H1 (cell line): ENCODE data around the gene PPARGC1A.

Experiments
- CHD2 ChIP-seq: IDR thresholded peaks from 2 replicates; pipeline ENCODE4 v1.6.1; 2012; ENCODE audit warnings: low read length, improper control_type of control experiment
- NRF1 ChIP-seq: IDR thresholded peaks from 2 replicates; pipeline ENCODE4 v1.6.1; 2011; ENCODE audit warnings: mild to moderate bottlenecking, low read depth, low read length, improper control_type of control experiment
- POLR2AphosphoS5 ChIP-seq: IDR thresholded peaks from 2 replicates; pipeline ENCODE4 v1.6.1; 2011; ENCODE audit warnings: low read depth, low read length
- YY1 ChIP-seq: IDR thresholded peaks from 2 replicates; pipeline ENCODE4 v1.6.1; 2011; ENCODE audit warnings: low read depth, mild to moderate bottlenecking, low read length
- TF ChIP-seq, protein P1 (sequence below), 3 experiments: IDR thresholded peaks; 1 replicate in 2 of 3; 2 replicates in 1 of 3; pipeline versions ENCODE4 v1.5.1 to v1.6.1; 2011; ENCODE audit warnings: low read length in 3 of 3, mild to moderate bottlenecking in 3 of 3, inconsistent platforms in 2 of 3, low read depth in 1 of 3, moderate library complexity in 1 of 3; ENCODE audit not compliant: insufficient read depth in 1 of 3; ENCODE audit errors: control extremely low read depth in 1 of 3

DNA sequence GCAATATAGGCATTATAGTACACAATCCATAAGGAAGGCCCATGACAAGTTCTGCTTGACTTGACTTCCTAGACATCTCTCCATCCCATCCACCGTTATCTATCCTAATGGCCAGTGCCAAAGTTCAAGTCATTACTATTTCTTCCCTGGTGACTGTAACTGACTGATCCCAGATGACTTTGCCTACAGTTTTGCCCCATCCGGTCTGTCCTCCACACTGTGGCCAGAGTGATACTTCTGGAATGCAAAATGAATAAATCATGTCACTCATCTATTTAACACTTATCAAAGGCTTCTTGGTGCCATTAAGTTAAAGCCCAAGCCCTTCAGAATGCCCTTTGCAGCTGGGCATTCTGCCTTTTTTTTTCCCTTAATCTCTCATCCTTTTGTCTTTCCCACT is 130.8 kb downstream of the PPARGC1A start:
- no peak for TF ChIP-seq CHD2
- TF ChIP-seq NRF1 = no peak
- no peak for TF ChIP-seq YY1
- TF ChIP-seq, protein P1, sequence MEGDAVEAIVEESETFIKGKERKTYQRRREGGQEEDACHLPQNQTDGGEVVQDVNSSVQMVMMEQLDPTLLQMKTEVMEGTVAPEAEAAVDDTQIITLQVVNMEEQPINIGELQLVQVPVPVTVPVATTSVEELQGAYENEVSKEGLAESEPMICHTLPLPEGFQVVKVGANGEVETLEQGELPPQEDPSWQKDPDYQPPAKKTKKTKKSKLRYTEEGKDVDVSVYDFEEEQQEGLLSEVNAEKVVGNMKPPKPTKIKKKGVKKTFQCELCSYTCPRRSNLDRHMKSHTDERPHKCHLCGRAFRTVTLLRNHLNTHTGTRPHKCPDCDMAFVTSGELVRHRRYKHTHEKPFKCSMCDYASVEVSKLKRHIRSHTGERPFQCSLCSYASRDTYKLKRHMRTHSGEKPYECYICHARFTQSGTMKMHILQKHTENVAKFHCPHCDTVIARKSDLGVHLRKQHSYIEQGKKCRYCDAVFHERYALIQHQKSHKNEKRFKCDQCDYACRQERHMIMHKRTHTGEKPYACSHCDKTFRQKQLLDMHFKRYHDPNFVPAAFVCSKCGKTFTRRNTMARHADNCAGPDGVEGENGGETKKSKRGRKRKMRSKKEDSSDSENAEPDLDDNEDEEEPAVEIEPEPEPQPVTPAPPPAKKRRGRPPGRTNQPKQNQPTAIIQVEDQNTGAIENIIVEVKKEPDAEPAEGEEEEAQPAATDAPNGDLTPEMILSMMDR (IDR thresholded peaks at IDR 0.05; ENCODE audit: control extremely low read depth in 1 of 3, insufficient read depth in 1 of 3, low read depth in 1 of 3, low read length in 3 of 3) = no peak
- no peak for TF ChIP-seq POLR2AphosphoS5
